AG04450 (cell line): ENCODE results near the gene USP46. TPM values are rescaled to one million over a fixed set of nuclear protein-coding genes. Genes with fewer than 3 reads are reported as not detected.

Source experiments
- CTCF ChIA-PET: fragments of 300-600, 350-600 bp; formaldehyde crosslinking; extraction: SDS; loops from one replicate; lab custom pipeline; 2022; ENCODE audit warnings: antibody characterized with exemption, inconsistent platforms; lab: Charles Lee
- POLR2A ChIA-PET: fragments of 350-600 bp; formaldehyde crosslinking; extraction: SDS; loops from one replicate; lab custom pipeline; 2021; ENCODE audit warnings: antibody characterized with exemption, inconsistent platforms; lab: Yijun Ruan, JAX
- DNase-seq: peaks from one replicate; pipeline ENCODE4 v3.0.0-alpha.2; 2011; ENCODE audit warnings: low read depth, low spot score
- H3K27ac ChIP-seq: one replicate; pipeline ENCODE4 v1.5.1; 2012; ENCODE audit warnings: low read depth, low read length, control low read depth
- H3K27me3 ChIP-seq: one replicate; pipeline ENCODE4 v1.6.0; 2012; ENCODE audit warnings: low read length; ENCODE audit not compliant: control insufficient read depth, insufficient read depth
- H3K4me3 ChIP-seq: 2 replicates; pipeline ENCODE4 v1.5.1; 2011; ENCODE audit warnings: mild to moderate bottlenecking, low read depth, low read length, control low read depth
- H3K9me3 ChIP-seq: 2 replicates; pipeline ENCODE4 v1.5.1; 2012; ENCODE audit warnings: low read length; ENCODE audit not compliant: control insufficient read depth, insufficient read depth
- CTCF ChIP-seq: IDR thresholded peaks from 2 replicates; pipeline ENCODE4 v1.5.1; 2011; ENCODE audit warnings: low read depth, low read length, control low read depth, inconsistent platforms
- polyA plus RNA-seq: library from polyadenylated mRNA; depleted of rRNA; stranded (reverse); fragments of >200 nt; gene quantifications from 2 replicates; pipeline ENCODE4 v1.2.3, GENCODE V29; 2011

USP46 gene
- polyA plus RNA-seq, 1 experiment: 69.1 TPM

DNA sequence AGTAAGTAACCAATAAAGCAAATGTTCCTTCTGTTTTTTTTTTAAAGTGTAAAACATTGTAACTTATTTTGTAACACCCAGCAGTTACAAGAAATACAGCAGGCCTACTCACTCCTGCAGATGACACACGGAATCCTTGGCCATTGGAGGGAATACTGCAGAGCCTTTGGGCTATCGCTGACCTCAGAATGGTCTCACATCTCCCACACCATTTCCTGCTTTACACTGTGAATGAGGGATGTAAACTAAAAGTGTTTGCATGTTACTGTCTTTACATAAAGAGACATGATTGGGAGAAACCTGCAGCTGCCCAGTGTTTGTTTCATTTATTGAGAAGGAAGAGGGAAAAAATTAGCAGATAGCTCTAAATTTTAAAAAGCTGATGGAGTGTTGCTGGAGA, 64.1 kb downstream of the USP46 start:
- Histone ChIP-seq H3K27me3 (no peaks in the 10 kb centered on the region), H3K9me3 (no peaks in the 10 kb centered on the region), H3K4me3 (no peak overlapping the region), H3K27ac (no peak overlapping the region)
- no peak for DNase-seq
- ChIA-PET POLR2A (no interaction called here), CTCF (no interaction called here)
- no peak for TF ChIP-seq CTCF

- H3K4me3 ChIP-seq: no peak overlapping the region
- DNase-seq: no peak
- no peaks in the 10 kb centered on the region for H3K27me3 ChIP-seq
- CTCF ChIA-PET: interaction anchor here (1.2 to 1.5 kb wide), 3 partner anchors 46 to 319 kb away, joined by 4 to 6 read pairs (median 5); no protein-coding TSS in a partner anchor
- POLR2A ChIA-PET: no interaction called here
- no peak for TF ChIP-seq CTCF
- H3K9me3 ChIP-seq: no peaks in the 10 kb centered on the region
- no peak overlapping the region for H3K27ac ChIP-seq
These were observed 66.8 kb downstream of the USP46 start for GRCh38 chr4:52592287-52592686.

DNA sequence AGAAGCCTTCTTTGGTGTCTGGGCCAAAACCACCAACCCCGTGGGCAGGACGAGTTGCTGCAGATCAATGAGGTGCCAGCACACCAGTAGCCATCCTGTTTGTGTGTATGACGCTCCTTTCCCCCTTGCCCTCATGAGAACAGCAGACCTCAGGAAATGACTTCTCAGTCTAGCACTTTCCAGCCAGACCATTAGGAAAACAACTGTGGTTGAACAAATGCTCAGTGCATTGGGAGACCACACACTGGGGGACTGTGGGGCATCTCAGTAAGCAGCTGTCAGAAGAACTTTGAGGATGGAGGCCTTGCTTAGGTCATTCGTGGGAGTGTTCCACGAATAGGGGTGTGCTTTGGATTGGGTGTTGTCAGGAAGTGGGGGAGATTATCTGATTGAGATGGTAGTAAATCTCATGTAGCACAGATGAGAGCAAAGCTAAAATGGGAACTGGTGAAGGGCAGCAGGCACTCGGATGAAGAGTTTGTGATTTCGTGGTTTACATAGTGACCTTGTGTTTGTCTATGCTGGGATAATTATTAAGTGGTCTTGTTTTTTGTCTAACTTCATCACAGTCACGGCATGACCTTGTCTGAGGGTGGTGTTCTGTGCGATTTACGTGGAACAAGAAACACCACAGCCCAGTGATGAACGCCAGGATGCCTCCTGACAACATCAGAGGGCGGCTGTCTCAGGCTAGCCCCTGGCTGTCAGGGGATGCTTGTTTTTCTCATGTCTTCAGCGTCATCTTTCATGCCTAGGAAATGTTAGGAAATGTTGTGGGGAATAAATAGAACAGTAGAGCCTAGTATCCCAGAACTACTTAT, 70.1 kb downstream of the USP46 start:
- no peak for TF ChIP-seq CTCF
- ChIA-PET CTCF (interaction anchor here (0.6 to 3.9 kb wide), 10 partner anchors 10 to 598 kb away, joined by 3 to 18 read pairs (median 5); no protein-coding TSS in a partner anchor), POLR2A (interaction anchor here (1.2 kb wide), 1 partner anchor 123 kb away, joined by 4 read pairs; no protein-coding TSS in a partner anchor)
- no peaks in the 10 kb centered on the region for H3K27me3 ChIP-seq
- no peaks in the 10 kb centered on the region for H3K9me3 ChIP-seq
- no peak overlapping the region for H3K4me3 ChIP-seq
- peak overlapping the region; percentile 55 for H3K27ac ChIP-seq
- DNase-seq: peak; percentile 66

DNA sequence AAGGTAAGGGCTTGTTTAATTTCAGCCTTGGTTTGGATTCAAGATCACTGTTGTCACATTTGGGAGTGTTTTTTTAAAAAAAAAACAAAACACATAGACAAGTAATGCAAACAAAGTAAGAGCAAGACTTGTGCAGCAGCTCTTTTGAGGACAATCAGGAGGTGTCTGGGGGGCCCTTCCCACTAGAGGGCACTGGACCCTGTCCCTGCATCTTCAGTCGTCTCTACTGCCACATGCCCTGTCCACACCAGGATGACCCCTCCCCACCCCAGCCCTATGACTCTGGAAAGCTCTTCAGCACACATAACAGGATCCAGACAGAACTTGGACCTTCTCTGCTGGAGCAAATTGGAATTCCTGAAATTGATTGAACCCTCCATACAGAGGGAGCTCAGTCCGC, 71.0 kb downstream of the USP46 start:
- POLR2A ChIA-PET: interaction anchor here (1.2 kb wide), 1 partner anchor 124 kb away, joined by 4 read pairs; no protein-coding TSS in a partner anchor
- Histone ChIP-seq H3K9me3 (no peaks in the 10 kb centered on the region), H3K4me3 (no peak overlapping the region), H3K27ac (peak overlapping the region; percentile 55), H3K27me3 (no peaks in the 10 kb centered on the region)
- CTCF ChIA-PET: interaction anchor here (0.6 to 3.9 kb wide), 12 partner anchors 9 to 599 kb away, joined by 3 to 18 read pairs (median 5); no protein-coding TSS in a partner anchor
- peak; percentile 50 for TF ChIP-seq CTCF
- no peak for DNase-seq

DNA sequence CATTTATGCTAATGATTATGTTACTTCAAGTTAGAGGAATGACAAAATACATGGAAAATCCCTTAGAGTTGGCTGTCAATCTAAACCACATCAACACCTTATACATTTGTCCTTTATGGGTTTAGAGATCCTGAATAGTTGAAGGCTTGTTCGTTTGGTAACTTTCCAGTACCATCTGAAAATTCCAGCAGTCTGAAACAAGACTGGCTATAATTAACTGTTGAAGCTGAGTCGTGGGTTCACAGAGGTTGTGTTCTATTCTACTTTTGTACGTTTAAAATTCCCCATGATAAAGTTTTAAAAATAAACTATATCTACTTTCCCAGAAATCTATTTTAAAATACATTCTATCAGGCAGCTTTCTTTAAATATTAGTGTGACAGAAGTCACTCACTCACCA, 73.0 kb downstream of the USP46 start:
- TF ChIP-seq CTCF: no peak
- H3K4me3 ChIP-seq: no peak overlapping the region
- no peaks in the 10 kb centered on the region for H3K27me3 ChIP-seq
- H3K9me3 ChIP-seq: no peaks in the 10 kb centered on the region
- ChIA-PET CTCF (interaction anchor here (1.3 to 3.9 kb wide), 3 partner anchors 40 to 397 kb away, joined by 5 to 18 read pairs (median 6); no protein-coding TSS in a partner anchor), POLR2A (no interaction called here)
- H3K27ac ChIP-seq: no peak overlapping the region
- DNase-seq: no peak
